Adrenal gland (tissue), 19 donors: Measurements from ENCODE around the gene HSD17B2. TPM values are rescaled to one million over a fixed set of nuclear protein-coding genes. Genes with fewer than 3 reads are reported as not detected.

ENCODE experiments used
- DNase-seq, 7 donors: peaks; one replicate each; pipeline ENCODE4 v3.0.0-alpha.2; 2019 to 2020
- H3K27ac ChIP-seq, 5 donors: fragments of 200-600 bp; sonication (generic) in 4 of 5; 1 replicate in 3 of 5; 2 replicates in 2 of 5; pipeline versions ENCODE4 v1.5.1 to v1.8.0; 2016 to 2020; ENCODE audit warnings: mild to moderate bottlenecking in 1 of 5
- H3K27me3 ChIP-seq: fragments of 200-600 bp; 2 replicates; pipeline ENCODE4 v1.8.0; 2021
- H3K36me3 ChIP-seq, 2 donors: fragments of 200-600 bp; replicated peaks in 1 of 2; 1 replicate in 1 of 2; 2 replicates in 1 of 2; pipeline versions ENCODE4 v1.5.1 to v1.8.0; 2018 to 2022
- H3K4me1 ChIP-seq, 2 donors: fragments of 200-600 bp; replicated peaks in 1 of 2; 1 replicate in 1 of 2; 2 replicates in 1 of 2; pipeline versions ENCODE4 v1.5.1 to v1.8.0; 2018 to 2021
- H3K4me3 ChIP-seq, 4 donors: fragments of 200-600 bp; sonication (generic) in 3 of 4; one replicate each; pipeline ENCODE4 v1.5.1; 2016 to 2018
- H3K9me3 ChIP-seq, 3 donors: fragments of 200-600 bp; sonication (generic) in 1 of 3; replicated peaks in 1 of 3; 1 replicate in 2 of 3; 2 replicates in 1 of 3; pipeline versions ENCODE4 v1.5.1 to v1.8.0; 2016 to 2021
- CTCF ChIP-seq, 6 experiments: fragments of 450-650 bp in 4 of 6; fragments of 200-600 bp in 2 of 6; sonication (generic) in 1 of 6; IDR thresholded peaks; 1 replicate in 5 of 6; 2 replicates in 1 of 6; pipeline versions ENCODE4 v1.5.1 to v1.8.0; 2016 to 2021; ENCODE audit warnings: antibody characterized with exemption in 6 of 6, mild to moderate bottlenecking in 2 of 6, moderate library complexity in 1 of 6
- POLR2A ChIP-seq, 2 donors: fragments of 450-650 bp; IDR thresholded peaks; one replicate each; pipeline ENCODE4 v1.6.1; 2017; ENCODE audit warnings: antibody characterized with exemption in 2 of 2, mild to moderate bottlenecking in 2 of 2, moderate library complexity in 1 of 2
- WGBS, 4 donors: extraction: QIAGEN DNeasy Blood & Tissue Kit in 2 of 4; methylation state at CpG; one replicate each; pipeline versions ENCODE4 v1.1.5 to v1.1.7; 2013 to 2017; 5-methylcytosine and 5-hydroxymethylcytosine counted together
- intact Hi-C, 2 donors: fragments of 100-400 bp; cut with DNase I; formaldehyde crosslinking; loops; one replicate each; pipeline versions ENCODE4 v1.14.1 to v1.15.0; 2022 to 2023
- long read RNA-seq, 10 donors: library from polyadenylated mRNA in 3 of 10; unstranded in 2 of 10; stranded (forward) in 1 of 10; transcript quantifications; one replicate each; pipeline ENCODE4 v2.0.0 and lab custom pipeline, GENCODE V29; 2021 to 2026
- polyA plus RNA-seq, 3 donors: library from polyadenylated mRNA; stranded (reverse); fragments of 200-250 nt in 2 of 3; fragments of 350-450 nt in 1 of 3; fragmentation: Illumina TruSeq in 1 of 3; extraction: RNeasy Lipid Tissue Mini Kit (QIAGEN cat#74804) in 1 of 3; gene quantifications; one replicate each; pipeline ENCODE4 v1.2.3, GENCODE V29; 2013 to 2014
- total RNA-seq, 9 donors: library from RNA; depleted of rRNA in 4 of 9; stranded (reverse); fragments of >200 nt in 4 of 9; fragments of 120-200 nt in 1 of 9; fragmentation: NEBNext Ultra II Directional in 1 of 9; extraction: Animal tissue kit (Norgen Biotek cat#: 25700) in 1 of 9; gene quantifications; one replicate each; pipeline versions ENCODE4 v1.1.0 to v1.2.4, GENCODE V29; 2013 to 2023
- donor health status: healthy with polysubstance abuse.
- donor health status: Bipolar disorder and iron deficiency.
- donor health status: DM: yes; HTN: yes; CAD: no.
- donor health status: DM: no; HTN: no; CAD: no.
- donor health status: DM: no; HTN: no; CAD: no.
- donor health status: DM: yes; HTN: yes; CAD: no.

HSD17B2 gene
- not detected for total RNA-seq
- polyA plus RNA-seq, result under 1 TPM in 2 of 3 donors, not detected in 1; 0.10 to 0.16 TPM
- long read RNA-seq, donor 1, result 0 reads
- long read RNA-seq, donor 2, result 0 reads
- long read RNA-seq, donor 3, result 0 reads
- long read RNA-seq, donor 4, result 0 reads
- long read RNA-seq, donor 5, partial matches to known transcripts, result 0 of 2 reads
- long read RNA-seq, donor 5, other reads (novel, unspliced or antisense), result 1 of 2 reads
- long read RNA-seq, donor 6, result 0 reads
- long read RNA-seq, donor 7, result 0 reads
- long read RNA-seq, donor 8, partial matches to known transcripts, result 0 of 2 reads
- long read RNA-seq, donor 8, other reads (novel, unspliced or antisense), result 0 of 2 reads
- long read RNA-seq, donor 9, result 0 reads
- long read RNA-seq, donor 10, partial matches to known transcripts, result 0 of 2 reads
- long read RNA-seq, donor 10, other reads (novel, unspliced or antisense), result 0 of 2 reads

- Histone ChIP-seq H3K9me3 (no peaks in the 10 kb centered on the region), H3K4me1 (no peaks in the 10 kb centered on the region), H3K36me3 (no peaks in the 10 kb centered on the region), H3K27ac (no peak within 1 kb of the TSS), H3K27me3 (no peaks in the 10 kb centered on the region), H3K4me3 (no peak within 1 kb of the TSS)
- DNase-seq, result no peak
- intact Hi-C loops, result loop anchor here in 1 of 2 donors (5.0 kb wide), 1 partner anchor 197 kb away; no protein-coding TSS in a partner anchor
- 78 to 84% (median 79%) methylated on average over 6 of the region's 6 CpGs for WGBS, 4 donors
- no peak for TF ChIP-seq CTCF (IDR thresholded peaks at IDR 0.05)
- no peak for TF ChIP-seq POLR2A (IDR thresholded peaks at IDR 0.05)
Measured at GRCh38 chr16:82034981-82035612, at the start of gene HSD17B2. Gene HSD17B2, plus strand, starts transcription at chr16:82035253. Its CDS starts 172 bp downstream, at chr16:82035425.

GRCh38 chr16:81987121-81987520 is 47.9 kb upstream of the HSD17B2 start:
- Histone ChIP-seq H3K4me3 (no peak overlapping the region), H3K36me3 (no peaks in the 10 kb centered on the region), H3K4me1 (no peaks in the 10 kb centered on the region), H3K27ac (no peak overlapping the region), H3K9me3 (no peaks in the 10 kb centered on the region), H3K27me3 (no peaks in the 10 kb centered on the region)
- TF ChIP-seq CTCF (IDR thresholded peaks at IDR 0.05) (no peak), POLR2A (IDR thresholded peaks at IDR 0.05) (no peak)
- intact Hi-C loops, result no loop called here
- no peak for DNase-seq
- 84 to 92% (median 86%) methylated on average over 8 of the region's 8 CpGs for WGBS, 4 donors

GRCh38 chr16:81987706-81988105 is 47.3 kb upstream of the HSD17B2 start:
- no peak for TF ChIP-seq CTCF (IDR thresholded peaks at IDR 0.05)
- intact Hi-C loops, result no loop called here
- Histone ChIP-seq H3K4me1 (no peaks in the 10 kb centered on the region), H3K36me3 (no peaks in the 10 kb centered on the region), H3K27me3 (no peaks in the 10 kb centered on the region), H3K27ac (no peak overlapping the region), H3K4me3 (no peak overlapping the region), H3K9me3 (no peaks in the 10 kb centered on the region)
- 70 to 81% (median 77%) methylated on average over 4 to 5 of the region's 5 CpGs for WGBS, 4 donors
- no peak for DNase-seq

GRCh38 chr16:81992859-81993258 is 42.2 kb upstream of the HSD17B2 start:
- intact Hi-C loops, result no loop called here
- H3K9me3 ChIP-seq, result no peaks in the 10 kb centered on the region
- H3K4me1 ChIP-seq, result no peaks in the 10 kb centered on the region
- H3K27ac ChIP-seq, result no peak overlapping the region
- no peak for DNase-seq
- H3K36me3 ChIP-seq, result no peaks in the 10 kb centered on the region
- TF ChIP-seq POLR2A (IDR thresholded peaks at IDR 0.05) (no peak), CTCF (IDR thresholded peaks at IDR 0.05) (no peak)
- H3K27me3 ChIP-seq, result no peaks in the 10 kb centered on the region
- WGBS, 4 donors, result 54 to 67% (median 62%) methylated on average over 3 of the region's 3 CpGs
- no peak overlapping the region for H3K4me3 ChIP-seq
